Measurements from ENCODE around the gene RANGRF.

DNA sequence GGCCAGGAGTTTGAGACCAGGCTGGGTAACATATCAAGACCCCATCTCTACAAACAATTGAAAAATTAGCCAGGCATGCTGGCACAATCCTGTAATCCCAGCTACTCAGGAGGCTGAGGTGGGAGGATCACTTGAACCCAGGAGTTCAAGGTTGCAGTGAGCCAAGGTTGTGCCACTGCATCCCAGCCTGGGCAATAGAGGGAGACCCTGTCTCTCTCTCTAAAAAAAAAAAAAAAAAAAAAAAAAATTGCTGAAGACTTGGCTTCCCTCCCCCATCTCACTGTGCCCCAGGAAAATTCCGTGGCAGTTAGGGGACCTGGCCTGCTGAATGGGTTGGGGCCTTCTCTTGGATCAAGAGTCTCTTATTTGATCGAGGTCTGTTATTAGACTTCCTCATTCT, 51.1 kb downstream of the RANGRF start, which contains the start of gene ODF4:
- TF ChIP-seq CTCF (IDR thresholded peaks at IDR 0.05; ENCODE audit: low read depth, low read length) = no peak
- TF ChIP-seq EZH2phosphoT487 (IDR thresholded peaks at IDR 0.05; ENCODE audit: low read depth) = no peak

Measured in OCI-LY3 (cell line).